Parathyroid adenoma (tissue), 2 donors: ENCODE results near the gene LMBR1.
"Not testable (repeated sequence)": the region's sequence is repeated elsewhere in the genome, so short reads cannot be mapped to it uniquely, and the experiment has no call there.

Experiments
- H2AFZ ChIP-seq: fragments of 300-600 bp; sonication (generic); one replicate; pipeline ENCODE4 v1.7.0; 2017; ENCODE audit warnings: antibody characterized with exemption, mild to moderate bottlenecking
- H3K27ac ChIP-seq: fragments of 300-600 bp; sonication (generic); one replicate; pipeline ENCODE4 v1.7.0; 2017
- H3K27me3 ChIP-seq: fragments of 300-600 bp; sonication (generic); one replicate; pipeline ENCODE4 v1.7.0; 2017; ENCODE audit warnings: low read length; ENCODE audit not compliant: control insufficient read depth, insufficient read depth
- H3K36me3 ChIP-seq: fragments of 300-600 bp; sonication (generic); one replicate; pipeline ENCODE4 v1.7.0; 2017; ENCODE audit warnings: low read length; ENCODE audit not compliant: control insufficient read depth, insufficient read depth
- H3K4me1 ChIP-seq: fragments of 300-600 bp; sonication (generic); one replicate; pipeline ENCODE4 v1.7.0; 2017; ENCODE audit warnings: control low read depth
- H3K4me2 ChIP-seq: fragments of 300-600 bp; sonication (generic); one replicate; pipeline ENCODE4 v1.7.0; 2017; ENCODE audit warnings: low read length
- H3K4me3 ChIP-seq: fragments of 300-600 bp; sonication (generic); one replicate; pipeline ENCODE4 v1.7.0; 2017; ENCODE audit warnings: low read depth, low read length
- H3K79me2 ChIP-seq: fragments of 300-600 bp; sonication (generic); one replicate; pipeline ENCODE4 v1.7.0; 2017; ENCODE audit warnings: control low read depth
- H3K9ac ChIP-seq: fragments of 300-600 bp; sonication (generic); one replicate; pipeline ENCODE4 v1.7.0; 2017; ENCODE audit warnings: mild to moderate bottlenecking
- H3K9me3 ChIP-seq: fragments of 300-600 bp; sonication (generic); one replicate; pipeline ENCODE4 v1.7.0; 2017; ENCODE audit warnings: low read length; ENCODE audit not compliant: control insufficient read depth
- CTCF ChIP-seq: fragments of 300-600 bp; sonication (generic); IDR thresholded peaks from one replicate; pipeline ENCODE4 v1.7.0; 2017; ENCODE audit warnings: antibody characterized with exemption, mild to moderate bottlenecking
- donor health status: primary hyperparathyroidism.

Gene LMBR1

GRCh38 chr7:156892821-156893706 lies at the start of gene LMBR1:
Gene LMBR1 (minus strand): TSS chr7:156893183. CDS start chr7:156892993, 190 bp downstream.
- H3K4me3 ChIP-seq = peak within 1 kb of the TSS; percentile 86
- no peaks in the 10 kb centered on the region for H3K27me3 ChIP-seq
- peak within 1 kb of the TSS; percentile 82 for H3K27ac ChIP-seq
- H3K36me3 ChIP-seq = no peaks in the 10 kb centered on the region
- TF ChIP-seq CTCF = peak; percentile 66
- peak within 1 kb of the TSS; percentile 32 for H3K9ac ChIP-seq
- H3K4me2 ChIP-seq = peak within 1 kb of the TSS; percentile 64
- no peaks in the 10 kb centered on the region for H3K4me1 ChIP-seq
- H3K79me2 ChIP-seq = peaks cover 14% of the 10 kb centered on the region
- H3K9me3 ChIP-seq = no peaks in the 10 kb centered on the region
- H2AFZ ChIP-seq = peak within 1 kb of the TSS; percentile 82

GRCh38 chr7:156942708-156943090 lies 49.7 kb upstream of the LMBR1 start:
- Histone ChIP-seq H3K9me3 (no peaks in the 10 kb centered on the region), H3K27me3 (no peaks in the 10 kb centered on the region), H3K4me3 (no peak overlapping the region), H3K4me1 (peaks cover 2% of the 10 kb centered on the region), H2AFZ (no peak overlapping the region), H3K27ac (no peak overlapping the region), H3K4me2 (no peak overlapping the region), H3K79me2 (no peaks in the 10 kb centered on the region), H3K9ac (no peak overlapping the region), H3K36me3 (no peaks in the 10 kb centered on the region)
- TF ChIP-seq CTCF = no peak

- H2AFZ ChIP-seq = no peak overlapping the region
- no peak overlapping the region for H3K4me3 ChIP-seq
- H3K36me3 ChIP-seq = no peaks in the 10 kb centered on the region
- no peak for TF ChIP-seq CTCF
- H3K27me3 ChIP-seq = no peaks in the 10 kb centered on the region
- H3K9me3 ChIP-seq = no peaks in the 10 kb centered on the region
- peaks cover 2% of the 10 kb centered on the region for H3K4me1 ChIP-seq
- H3K27ac ChIP-seq = no peak overlapping the region
- H3K9ac ChIP-seq = no peak overlapping the region
- H3K4me2 ChIP-seq = no peak overlapping the region
- H3K79me2 ChIP-seq = no peaks in the 10 kb centered on the region
These were observed 48.6 kb upstream of the LMBR1 start for GRCh38 chr7:156941393-156942182.

- no peak overlapping the region for H2AFZ ChIP-seq
- H3K9ac ChIP-seq = no peak overlapping the region
- H3K27ac ChIP-seq = no peak overlapping the region
- TF ChIP-seq CTCF = no peak
- no peaks in the 10 kb centered on the region for H3K36me3 ChIP-seq
- no peaks in the 10 kb centered on the region for H3K79me2 ChIP-seq
- no peak overlapping the region for H3K4me3 ChIP-seq
- peaks cover 2% of the 10 kb centered on the region for H3K4me1 ChIP-seq
- no peaks in the 10 kb centered on the region for H3K9me3 ChIP-seq
- no peaks in the 10 kb centered on the region for H3K27me3 ChIP-seq
- no peak overlapping the region for H3K4me2 ChIP-seq
These were observed 47.6 kb upstream of the LMBR1 start for GRCh38 chr7:156940421-156941122.

GRCh38 chr7:156936766-156937165 lies 43.8 kb upstream of the LMBR1 start:
- H2AFZ ChIP-seq, H3K27me3 ChIP-seq, H3K9ac ChIP-seq, H3K36me3 ChIP-seq, H3K27ac ChIP-seq, H3K4me1 ChIP-seq, H3K79me2 ChIP-seq, H3K4me3 ChIP-seq, H3K4me2 ChIP-seq, H3K9me3 ChIP-seq: not testable (repeated sequence)
